Measurements from ENCODE around the gene MAPK10. TPM values are rescaled to one million over a fixed set of nuclear protein-coding genes. Genes with fewer than 3 reads are reported as not detected.
A peak's percentile ranks its signal among the peaks of the same experiment; 100 is the strongest.
"Not testable (repeated sequence)": the region's sequence is repeated elsewhere in the genome, so short reads cannot be mapped to it uniquely, and the experiment has no call there.

MAPK10 gene
- polyA plus RNA-seq, 1 donor from 2014 or later: 0.94 TPM

DNA sequence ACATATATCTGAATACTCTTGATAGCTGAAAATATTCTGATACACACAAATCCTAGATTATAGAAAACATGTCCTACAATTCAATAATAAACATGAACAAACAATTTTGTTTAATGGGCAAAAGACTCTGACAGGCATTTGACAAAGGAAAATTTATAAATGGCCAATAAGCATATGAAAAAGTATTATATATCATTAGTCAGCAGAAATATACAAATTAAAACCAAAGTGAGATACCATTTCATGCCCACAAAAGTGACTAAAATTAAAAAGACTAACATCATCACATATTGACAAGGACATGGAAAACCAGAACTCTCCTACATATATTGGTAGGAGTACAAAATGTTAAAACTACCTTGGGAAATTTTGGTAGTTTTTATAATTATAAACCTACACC, 2.7 kb upstream of the MAPK10 start:
- Mint-ChIP-seq H3K27ac (no peak overlapping the region), H3K9me3 (no peaks in the 10 kb centered on the region), H3K27me3 (peaks cover 7% of the 10 kb centered on the region), H3K4me3 (no peak overlapping the region), H3K4me1 (peaks cover 6 to 11% (median 7%) of the 10 kb centered on the region in 3 donors), H3K36me3 (no peaks in the 10 kb centered on the region)

DNA sequence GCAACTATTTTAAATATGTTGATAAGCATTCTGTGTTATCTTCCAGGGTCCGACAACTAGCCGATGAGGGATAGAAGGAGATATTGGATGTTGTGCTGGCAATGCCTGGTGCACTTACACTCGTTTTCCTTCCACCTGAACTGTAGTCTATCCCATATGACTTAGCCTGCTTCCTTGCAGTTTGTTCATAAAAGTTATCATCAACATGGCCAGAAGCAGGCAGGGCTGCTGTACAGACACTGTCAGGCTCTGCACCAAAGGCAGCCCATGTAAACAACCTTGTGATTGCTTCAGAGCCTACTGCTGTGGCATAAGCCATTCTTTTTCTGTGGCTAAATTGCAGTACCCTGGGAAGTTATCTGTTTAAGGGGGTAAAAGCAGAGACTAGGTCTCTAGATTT, 1.6 kb downstream of the MAPK10 start:
- Mint-ChIP-seq H3K27me3 (peaks cover 3% of the 10 kb centered on the region), H3K36me3 (no peaks in the 10 kb centered on the region), H3K4me3 (no peak overlapping the region), H3K9me3 (no peaks in the 10 kb centered on the region), H3K27ac (peak overlapping the region in 2 of 3 donors; percentile 27 to 40), H3K4me1 (peaks cover 6 to 11% (median 7%) of the 10 kb centered on the region in 3 donors)

DNA sequence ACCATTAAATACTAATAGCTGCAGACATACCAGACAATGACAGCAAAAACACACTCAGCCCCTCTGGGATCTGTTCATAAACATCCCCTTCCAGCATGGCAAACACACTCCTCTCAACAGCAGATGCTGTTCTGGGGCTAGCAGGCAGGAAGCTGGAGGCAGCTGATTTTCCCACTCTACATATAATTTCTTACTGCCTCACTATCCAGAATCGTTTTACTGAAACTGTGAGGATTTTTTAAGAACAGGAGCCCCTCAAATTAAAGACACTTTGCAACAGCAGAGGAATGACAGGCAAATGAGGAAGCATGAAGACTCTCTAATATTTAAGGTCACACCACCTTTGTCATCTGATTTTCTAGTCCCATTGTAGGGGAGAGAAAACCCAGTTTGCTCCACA, 2.2 kb downstream of the MAPK10 start:
- no peaks in the 10 kb centered on the region for H3K9me3 Mint-ChIP-seq
- peaks cover 3% of the 10 kb centered on the region for H3K27me3 Mint-ChIP-seq
- H3K4me3 Mint-ChIP-seq: no peak overlapping the region
- H3K4me1 Mint-ChIP-seq: peaks cover 6 to 11% (median 7%) of the 10 kb centered on the region in 3 donors
- no peaks in the 10 kb centered on the region for H3K36me3 Mint-ChIP-seq
- peak overlapping the region in 1 of 3 donors; percentile 6 for H3K27ac Mint-ChIP-seq

DNA sequence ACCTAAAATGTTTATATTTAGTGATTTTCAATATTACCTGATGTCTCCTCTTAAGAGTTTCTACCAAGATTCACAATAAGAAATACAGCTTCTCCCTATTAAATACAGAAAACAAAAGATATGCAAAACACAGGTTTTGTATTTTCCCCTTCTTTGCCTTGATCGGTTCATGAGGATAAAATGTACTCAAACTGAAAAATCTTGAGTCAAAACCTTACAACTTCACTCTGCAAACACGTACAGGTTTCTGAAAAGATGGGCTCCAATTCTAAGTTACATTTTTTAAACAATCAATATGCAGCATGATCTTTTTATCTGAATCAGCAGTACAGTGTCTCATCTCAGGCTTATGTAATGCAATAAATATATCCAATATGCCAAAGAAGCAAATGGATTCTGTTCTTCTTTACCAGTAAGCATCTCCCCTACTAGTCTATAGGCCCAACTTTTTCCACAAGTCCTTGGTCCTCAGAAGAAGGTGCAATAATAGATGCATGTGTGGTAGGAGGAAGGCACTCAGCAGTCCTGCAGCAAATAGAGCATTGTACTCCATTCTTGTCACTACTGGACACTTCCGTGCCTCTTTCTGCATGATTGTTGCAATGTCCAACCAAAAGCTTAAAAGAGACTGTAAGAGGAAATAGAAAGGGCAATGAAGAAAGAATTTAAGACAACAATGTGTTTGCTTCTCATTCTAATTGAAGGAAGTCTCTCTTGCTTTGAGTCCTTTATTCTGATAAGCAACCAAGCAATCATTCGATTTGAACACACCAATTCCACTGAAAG, 3.2 kb downstream of the MAPK10 start:
- Mint-ChIP-seq H3K9me3 (no peaks in the 10 kb centered on the region), H3K4me1 (peaks cover 6 to 11% (median 7%) of the 10 kb centered on the region in 3 donors), H3K36me3 (no peaks in the 10 kb centered on the region), H3K27me3 (peaks cover 3% of the 10 kb centered on the region), H3K27ac (peak overlapping the region in 2 of 3 donors; percentile 30 to 33), H3K4me3 (no peak overlapping the region)

DNA sequence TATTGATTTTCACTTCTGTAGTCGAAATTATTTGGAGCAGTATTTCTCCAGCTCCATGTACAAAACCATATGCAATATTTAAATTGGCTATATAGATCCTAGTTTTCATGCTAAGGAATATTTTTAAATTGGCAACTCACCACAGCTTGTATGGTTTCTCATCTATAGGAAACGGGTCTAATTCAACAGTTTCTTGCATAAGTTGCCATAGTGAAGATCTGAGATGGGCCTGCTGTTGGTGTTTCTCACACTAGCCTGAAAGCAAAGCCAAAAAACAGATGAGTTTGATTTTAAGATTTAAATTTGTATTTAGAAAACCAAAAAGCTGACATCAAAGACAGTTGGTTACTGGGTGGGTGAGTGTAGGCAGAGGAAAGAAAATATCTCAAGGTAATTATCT, 5.5 kb downstream of the MAPK10 start:
- Mint-ChIP-seq H3K27me3 (peaks cover under 1% of the 10 kb centered on the region), H3K4me1 (peaks cover 0 to under 1% (median under 1%) of the 10 kb centered on the region in 3 donors), H3K9me3 (no peaks in the 10 kb centered on the region), H3K36me3 (no peaks in the 10 kb centered on the region), H3K27ac (no peak overlapping the region), H3K4me3 (no peak overlapping the region)

- Mint-ChIP-seq H3K4me3 (no peak overlapping the region), H3K9me3 (peaks cover 0 to 2% (median 2%) of the 10 kb centered on the region in 3 donors), H3K27ac (no peak overlapping the region), H3K27me3 (peaks cover 2% of the 10 kb centered on the region), H3K36me3 (no peaks in the 10 kb centered on the region), H3K4me1 (no peaks in the 10 kb centered on the region)
Measured at GRCh38 chr4:86346320-86346719, 13.5 kb downstream of the MAPK10 start.

- H3K9me3 Mint-ChIP-seq: peaks cover 2 to 5% (median 2%) of the 10 kb centered on the region in 3 donors
- peaks cover 2% of the 10 kb centered on the region for H3K27me3 Mint-ChIP-seq
- H3K4me3 Mint-ChIP-seq: no peak overlapping the region
- no peaks in the 10 kb centered on the region for H3K36me3 Mint-ChIP-seq
- no peak overlapping the region for H3K27ac Mint-ChIP-seq
- H3K4me1 Mint-ChIP-seq: no peaks in the 10 kb centered on the region
Measured at GRCh38 chr4:86344127-86344526, 15.7 kb downstream of the MAPK10 start.

DNA sequence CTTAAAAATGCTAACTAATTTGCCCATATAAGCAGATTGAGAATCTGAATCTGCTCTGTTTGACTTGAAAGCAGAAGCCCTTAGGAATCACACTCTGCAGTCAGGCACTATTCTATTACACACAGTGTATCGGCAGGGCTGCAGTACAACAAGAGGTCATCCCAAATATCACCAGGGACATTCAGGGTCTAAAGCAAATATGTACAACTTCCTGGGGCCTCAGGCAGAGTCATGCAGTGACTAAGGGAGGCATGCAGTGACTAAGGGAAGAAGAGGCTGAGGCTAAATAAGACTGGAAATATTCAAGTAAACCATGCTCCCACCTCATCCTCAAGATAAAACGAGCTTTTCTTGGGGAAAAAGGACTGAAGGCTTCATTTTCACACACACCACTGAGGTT, 20.9 kb downstream of the MAPK10 start:
- Mint-ChIP-seq H3K36me3 (no peaks in the 10 kb centered on the region), H3K4me1 (no peaks in the 10 kb centered on the region), H3K4me3 (no peak overlapping the region), H3K27ac (no peak overlapping the region), H3K27me3 (peaks cover 2% of the 10 kb centered on the region), H3K9me3 (peaks cover 0 to 5% (median 2%) of the 10 kb centered on the region in 3 donors)

DNA sequence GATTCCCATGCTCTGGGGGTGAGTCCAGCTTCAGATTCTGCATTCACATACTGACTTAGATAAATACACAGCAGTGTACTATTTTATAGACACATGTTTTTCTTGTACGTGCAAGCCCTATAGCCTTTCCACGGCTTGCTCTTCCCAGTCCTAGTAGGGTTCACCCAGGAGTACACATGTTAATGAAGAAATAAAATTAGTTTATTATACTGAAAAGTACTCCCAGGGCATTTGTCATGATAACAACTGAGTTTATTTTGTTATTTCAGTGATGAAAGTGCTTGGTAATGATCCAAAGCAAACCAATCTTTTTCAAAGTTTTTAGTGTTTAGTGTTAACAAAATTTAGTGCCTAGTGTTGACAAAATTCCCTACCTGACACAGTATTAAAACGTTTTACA, 21.3 kb downstream of the MAPK10 start:
- no peak overlapping the region for H3K4me3 Mint-ChIP-seq
- no peak overlapping the region for H3K27ac Mint-ChIP-seq
- H3K27me3 Mint-ChIP-seq: peaks cover 2% of the 10 kb centered on the region
- peaks cover 0 to 5% (median 2%) of the 10 kb centered on the region in 3 donors for H3K9me3 Mint-ChIP-seq
- H3K36me3 Mint-ChIP-seq: no peaks in the 10 kb centered on the region
- no peaks in the 10 kb centered on the region for H3K4me1 Mint-ChIP-seq

DNA sequence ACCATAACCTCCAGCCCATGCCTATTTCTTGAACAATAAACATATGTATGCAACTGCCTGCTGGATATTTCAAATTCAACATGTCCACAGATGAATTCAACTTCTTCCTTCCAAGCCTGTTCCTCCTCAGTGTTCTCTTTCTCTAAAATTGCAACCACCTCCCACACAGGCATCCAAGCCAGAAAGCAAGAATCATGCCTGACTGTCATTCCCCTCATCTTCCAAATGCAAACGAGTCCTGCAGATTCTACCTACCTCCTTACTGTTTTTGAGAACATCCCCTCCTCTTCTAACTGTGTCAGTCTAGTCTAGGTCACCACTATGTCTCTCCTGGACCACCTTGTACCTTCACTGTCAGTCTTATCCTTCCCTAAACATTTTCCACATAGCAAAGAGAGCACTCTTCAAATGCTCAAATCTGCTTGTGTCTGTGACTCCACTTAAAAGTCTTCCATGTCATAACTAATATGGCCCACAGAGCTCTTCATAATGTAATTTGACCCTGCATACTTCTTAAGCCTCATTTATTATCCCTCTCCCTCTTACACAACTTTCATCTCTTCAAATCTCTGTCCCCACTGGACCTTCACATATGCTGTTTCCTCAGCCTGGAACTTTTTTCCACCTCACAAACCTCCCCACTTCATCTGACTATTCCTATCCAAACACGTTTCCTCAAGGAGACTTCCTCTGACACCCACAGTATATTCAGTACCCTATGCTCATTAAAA, 25.7 kb downstream of the MAPK10 start:
- Mint-ChIP-seq H3K4me1 (no peaks in the 10 kb centered on the region), H3K4me3 (no peak overlapping the region), H3K27me3 (no peaks in the 10 kb centered on the region), H3K9me3 (no peaks in the 10 kb centered on the region), H3K36me3 (no peaks in the 10 kb centered on the region), H3K27ac (no peak overlapping the region)

DNA sequence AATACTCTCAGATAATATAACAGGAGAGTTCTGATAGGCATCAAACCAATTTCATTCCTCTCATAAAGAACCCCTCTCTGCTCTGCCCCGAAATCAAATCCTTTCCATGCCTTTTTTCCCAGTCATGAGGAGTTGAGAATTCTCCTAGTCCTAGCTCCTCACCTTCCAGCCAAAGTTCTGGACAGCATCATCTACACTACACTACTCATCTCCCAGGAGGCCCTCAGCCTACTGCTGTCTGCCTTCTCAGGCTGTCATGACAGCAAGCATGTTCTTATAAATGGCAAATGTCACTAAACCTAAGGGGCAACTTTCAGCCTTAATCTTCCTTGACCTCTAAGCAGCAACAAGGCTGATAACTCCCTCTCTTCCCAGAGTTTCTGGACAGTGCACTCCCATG, 26.6 kb downstream of the MAPK10 start:
- Mint-ChIP-seq H3K9me3 (no peaks in the 10 kb centered on the region), H3K36me3 (no peaks in the 10 kb centered on the region), H3K27ac (no peak overlapping the region), H3K4me1 (no peaks in the 10 kb centered on the region), H3K27me3 (no peaks in the 10 kb centered on the region), H3K4me3 (no peak overlapping the region)

DNA sequence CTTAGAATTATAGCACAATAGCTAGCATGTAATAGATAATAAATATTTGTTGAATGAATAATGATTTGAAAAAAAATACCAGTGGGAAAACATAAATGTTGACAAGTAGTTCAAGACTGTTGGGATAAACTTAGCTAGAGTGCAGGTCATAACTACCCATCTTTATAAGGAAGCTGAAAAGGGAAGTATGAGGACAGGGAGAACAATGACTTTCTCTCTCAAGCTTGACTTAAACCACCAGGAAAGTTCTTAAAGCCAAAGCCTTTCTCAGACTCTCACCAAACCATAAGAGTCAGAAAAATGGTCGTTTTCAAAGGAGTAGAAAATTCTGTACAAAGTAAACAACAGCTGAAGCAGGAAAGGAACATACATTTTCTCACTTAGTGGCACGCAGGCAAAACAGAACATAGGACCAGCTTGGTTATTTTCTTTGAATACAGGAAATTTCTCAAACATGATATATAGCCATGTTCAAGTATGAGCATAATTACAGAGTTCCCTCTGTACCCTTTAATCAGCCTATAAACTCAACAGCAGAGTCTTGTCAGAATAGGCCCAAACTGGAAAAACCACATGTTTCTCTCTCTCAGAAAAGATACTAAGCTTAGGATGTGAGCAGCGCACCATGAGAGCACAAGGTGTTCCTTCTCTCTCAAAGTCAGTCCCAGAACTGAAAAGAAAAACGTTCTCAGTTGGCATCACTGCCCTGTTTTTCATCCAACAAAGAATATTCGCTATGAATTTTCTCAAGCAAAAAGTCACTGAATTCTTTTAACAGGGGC, 28.7 kb downstream of the MAPK10 start:
- no peaks in the 10 kb centered on the region for H3K27me3 Mint-ChIP-seq
- no peaks in the 10 kb centered on the region for H3K36me3 Mint-ChIP-seq
- H3K27ac Mint-ChIP-seq: no peak overlapping the region
- no peaks in the 10 kb centered on the region for H3K4me1 Mint-ChIP-seq
- no peaks in the 10 kb centered on the region for H3K9me3 Mint-ChIP-seq
- no peak overlapping the region for H3K4me3 Mint-ChIP-seq

- H3K27ac Mint-ChIP-seq, H3K4me1 Mint-ChIP-seq, H3K4me3 Mint-ChIP-seq, H3K9me3 Mint-ChIP-seq, H3K27me3 Mint-ChIP-seq, H3K36me3 Mint-ChIP-seq: not testable (repeated sequence)
Measured at GRCh38 chr4:86330411-86330810, 29.4 kb downstream of the MAPK10 start.

GRCh38 chr4:86329431-86329830, 30.4 kb downstream of the MAPK10 start:
- Mint-ChIP-seq H3K9me3 (no peaks in the 10 kb centered on the region), H3K27me3 (peaks cover 6% of the 10 kb centered on the region), H3K4me3 (no peak overlapping the region), H3K4me1 (no peaks in the 10 kb centered on the region), H3K36me3 (no peaks in the 10 kb centered on the region), H3K27ac (no peak overlapping the region)

DNA sequence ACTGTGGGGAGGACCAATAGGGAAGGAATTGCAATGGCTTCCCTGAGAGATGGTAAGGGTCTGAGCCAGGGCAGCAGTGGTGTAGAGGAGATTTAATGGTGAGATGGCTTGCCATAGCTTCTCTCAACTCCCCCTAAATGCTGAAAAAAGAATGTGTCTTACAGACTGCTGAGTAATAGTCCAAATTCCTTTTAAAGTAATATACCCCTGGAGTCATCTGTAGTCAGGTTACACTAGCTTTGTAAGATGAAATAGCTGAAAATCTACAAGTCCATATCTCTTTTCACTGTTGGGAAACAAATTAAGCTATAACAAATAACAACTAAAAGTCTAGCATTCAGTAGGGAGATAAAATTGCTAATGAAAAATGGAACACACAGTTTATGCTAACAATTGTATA, 33.5 kb downstream of the MAPK10 start:
- H3K4me3 Mint-ChIP-seq: no peak overlapping the region
- H3K9me3 Mint-ChIP-seq: no peaks in the 10 kb centered on the region
- H3K27me3 Mint-ChIP-seq: peaks cover 6% of the 10 kb centered on the region
- H3K4me1 Mint-ChIP-seq: peaks cover 0 to 2% (median 0%) of the 10 kb centered on the region in 3 donors
- H3K36me3 Mint-ChIP-seq: no peaks in the 10 kb centered on the region
- H3K27ac Mint-ChIP-seq: no peak overlapping the region

All from IgD-negative memory B cell (primary cell).